ENCODE measurements around the gene FAM168B.
A peak's percentile ranks its signal among the peaks of the same experiment; 100 is the strongest.
"Not testable (repeated sequence)": the region's sequence is repeated elsewhere in the genome, so short reads cannot be mapped to it uniquely, and the experiment has no call there.

Gene FAM168B

DNA sequence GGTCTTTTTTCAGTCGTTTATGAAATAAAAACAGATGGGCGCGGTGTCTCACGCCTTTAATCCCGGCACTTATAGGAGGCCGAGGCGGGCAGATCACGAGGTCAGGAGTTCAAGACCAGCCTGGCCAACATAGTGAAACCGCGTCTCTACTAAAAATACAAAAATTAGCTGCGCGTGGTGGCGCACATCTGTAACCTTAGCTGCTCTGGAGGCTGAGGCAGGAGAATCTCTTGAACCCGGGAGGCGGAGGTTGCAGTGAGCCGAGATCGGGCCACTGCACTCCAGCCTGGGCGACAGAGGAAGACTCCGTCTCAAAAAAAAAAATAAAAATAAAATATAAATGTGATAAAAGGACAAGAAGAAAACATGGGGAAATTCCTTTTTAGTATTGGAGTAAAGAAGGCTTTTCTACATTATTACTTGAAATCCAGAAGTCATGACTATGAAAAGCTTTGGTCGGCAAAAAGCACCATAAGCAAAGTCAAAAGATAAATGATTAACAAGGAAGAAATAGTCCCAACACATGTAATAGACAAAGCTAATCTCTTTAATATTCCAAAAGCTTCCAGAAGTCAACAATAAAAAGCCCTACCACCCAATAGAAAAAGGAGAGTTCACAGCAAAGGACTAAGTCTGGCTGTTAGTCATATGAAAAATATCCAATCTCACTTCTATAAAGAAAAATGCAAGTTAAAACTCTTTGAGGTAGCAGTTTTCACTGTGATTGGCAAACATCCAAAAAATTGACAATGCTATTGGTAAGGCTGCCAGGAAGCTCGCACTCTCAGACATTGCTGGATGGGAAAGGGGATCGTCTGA lies 1.4 kb upstream of the FAM168B start:
- no peak for FAIRE-seq

DNA sequence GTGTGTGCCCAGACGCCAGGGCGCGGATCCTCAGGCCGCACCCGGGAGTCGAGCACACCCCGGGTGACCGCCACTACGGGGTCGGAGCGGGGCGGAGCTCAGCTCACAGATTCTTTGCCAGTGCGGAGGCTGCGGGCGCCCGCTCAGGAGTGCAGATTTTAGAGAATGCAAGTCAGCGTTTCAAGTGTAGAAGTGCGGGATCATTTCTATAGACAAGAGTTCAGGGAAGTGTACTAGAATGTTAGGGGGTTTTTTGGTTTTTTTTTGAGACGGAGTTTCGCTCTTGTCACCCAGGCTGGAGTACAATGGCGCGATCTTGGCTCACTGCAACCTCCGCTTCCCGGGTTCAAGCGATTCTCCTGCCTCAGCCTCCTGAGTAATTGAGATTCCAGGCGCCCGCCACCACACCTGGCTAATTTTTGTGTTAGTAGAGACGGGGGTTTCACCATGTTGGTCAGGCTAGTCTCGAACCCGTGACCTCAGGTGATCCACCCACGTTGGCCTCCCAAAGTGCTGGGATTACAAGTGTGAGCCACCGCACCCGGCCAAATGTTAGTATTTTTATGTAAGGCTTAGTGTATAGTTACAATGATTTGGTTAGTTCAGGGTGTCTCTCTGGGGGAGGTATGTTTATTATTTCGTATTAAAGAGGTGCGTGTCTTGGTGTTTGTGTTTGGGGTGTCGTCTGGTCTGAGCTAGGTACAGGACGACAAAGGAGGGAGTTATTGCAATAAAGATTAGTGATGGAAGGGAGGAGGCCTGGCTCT lies 619 bp upstream of the FAM168B start:
- peak; percentile 12 for FAIRE-seq

DNA sequence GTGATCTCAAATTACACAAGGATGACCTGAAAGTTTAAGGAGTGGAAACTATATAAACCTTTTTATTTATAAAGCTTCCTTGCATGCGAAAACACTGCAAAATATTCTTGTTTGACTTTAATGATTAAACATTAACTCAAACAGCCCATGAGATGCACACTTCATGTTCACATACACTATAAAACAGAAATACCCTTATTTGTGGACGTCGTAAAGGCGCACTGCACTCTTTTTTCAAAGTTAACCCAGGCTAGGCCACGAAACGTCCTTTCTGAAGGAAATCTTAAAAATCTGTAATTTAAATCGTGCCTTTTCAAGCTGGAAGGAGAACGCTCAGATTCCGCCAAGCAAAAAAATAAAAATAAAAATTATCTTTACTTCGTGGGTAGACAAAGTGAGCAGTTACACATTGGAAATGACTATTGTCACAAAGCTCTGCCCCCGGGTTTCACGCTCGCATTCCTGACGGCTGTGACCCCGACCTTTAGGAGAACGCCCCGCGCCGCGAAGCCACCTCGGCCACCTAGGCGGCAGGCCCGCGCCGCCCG lies 728 bp downstream of the FAM168B start:
- FAIRE-seq, result no peak

DNA sequence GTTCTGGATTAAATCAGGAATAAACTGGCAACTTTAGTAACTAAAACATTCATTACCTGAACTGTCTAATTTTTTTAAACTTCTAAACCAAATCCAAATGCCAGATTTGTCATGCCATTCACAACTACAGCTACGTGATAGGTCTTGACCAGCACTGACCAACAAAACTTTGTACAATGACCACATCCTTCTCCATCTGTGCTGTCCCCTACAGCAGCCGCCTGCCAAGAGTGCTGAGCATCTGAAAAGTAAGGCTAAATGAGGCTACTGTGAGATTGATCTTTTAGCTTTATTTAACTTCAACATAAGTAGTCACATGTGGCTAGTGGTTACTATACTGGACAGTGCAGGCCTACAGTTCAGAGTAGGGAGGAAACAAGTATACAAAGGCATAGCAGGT lies 7.6 kb downstream of the FAM168B start:
- FAIRE-seq, result no peak

DNA sequence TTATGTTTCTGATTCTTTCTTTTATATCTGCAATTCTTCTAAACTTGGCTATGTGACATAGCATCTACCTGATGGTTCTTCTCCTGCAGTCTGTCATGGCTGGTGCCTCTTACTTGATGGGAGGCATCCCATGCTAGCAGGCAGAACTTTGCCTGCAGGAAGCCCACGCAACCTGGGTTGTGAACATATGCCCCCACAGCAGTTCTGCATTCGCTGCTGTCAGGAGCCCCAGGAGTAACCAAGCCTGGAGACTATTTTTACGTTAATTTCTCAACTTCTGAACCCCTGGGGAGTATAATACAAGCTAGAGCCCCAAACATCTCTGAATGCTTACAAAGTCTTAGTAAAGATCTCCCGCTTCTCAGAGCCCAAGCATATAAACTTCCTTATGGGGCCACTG lies 12.1 kb downstream of the FAM168B start:
- no peak for FAIRE-seq

DNA sequence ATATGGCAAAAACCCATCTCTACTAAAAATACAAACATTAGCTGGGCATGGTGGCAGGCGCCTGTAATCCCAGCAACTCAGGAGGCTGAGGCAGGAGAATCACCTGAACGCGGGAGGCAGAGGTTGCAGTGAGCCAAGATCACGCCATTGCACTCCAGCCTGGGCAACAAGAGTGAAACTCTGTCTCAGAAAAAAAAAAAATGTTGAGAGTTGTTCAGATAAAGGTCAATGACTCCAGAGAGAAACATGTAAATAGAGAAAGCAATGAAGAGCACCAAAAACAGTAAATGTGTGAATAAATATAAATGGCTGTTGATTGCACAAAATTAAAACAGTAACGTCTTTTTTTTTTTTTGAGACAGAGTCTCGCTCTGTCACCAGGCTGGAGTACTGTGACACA lies 13.3 kb downstream of the FAM168B start:
- FAIRE-seq, result not testable (repeated sequence)

DNA sequence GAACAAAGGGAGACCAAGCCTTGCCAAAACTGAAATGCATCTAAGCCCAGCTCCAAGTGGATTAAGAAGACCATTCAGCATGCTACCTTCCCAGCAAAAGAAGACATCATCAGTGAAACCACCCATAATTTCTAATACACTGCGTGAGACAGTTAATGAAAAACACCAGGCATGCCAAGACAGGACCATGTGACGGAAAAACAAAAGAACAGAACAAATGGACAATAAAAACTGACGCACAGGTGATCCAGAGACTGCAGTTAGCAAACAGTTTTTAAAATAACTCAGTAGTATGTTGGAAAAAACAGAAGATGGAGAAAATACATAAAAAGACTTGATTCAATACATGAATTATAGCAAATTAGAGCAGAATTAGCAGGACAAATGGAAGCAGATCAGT lies 15.3 kb downstream of the FAM168B start:
- no peak for FAIRE-seq

DNA sequence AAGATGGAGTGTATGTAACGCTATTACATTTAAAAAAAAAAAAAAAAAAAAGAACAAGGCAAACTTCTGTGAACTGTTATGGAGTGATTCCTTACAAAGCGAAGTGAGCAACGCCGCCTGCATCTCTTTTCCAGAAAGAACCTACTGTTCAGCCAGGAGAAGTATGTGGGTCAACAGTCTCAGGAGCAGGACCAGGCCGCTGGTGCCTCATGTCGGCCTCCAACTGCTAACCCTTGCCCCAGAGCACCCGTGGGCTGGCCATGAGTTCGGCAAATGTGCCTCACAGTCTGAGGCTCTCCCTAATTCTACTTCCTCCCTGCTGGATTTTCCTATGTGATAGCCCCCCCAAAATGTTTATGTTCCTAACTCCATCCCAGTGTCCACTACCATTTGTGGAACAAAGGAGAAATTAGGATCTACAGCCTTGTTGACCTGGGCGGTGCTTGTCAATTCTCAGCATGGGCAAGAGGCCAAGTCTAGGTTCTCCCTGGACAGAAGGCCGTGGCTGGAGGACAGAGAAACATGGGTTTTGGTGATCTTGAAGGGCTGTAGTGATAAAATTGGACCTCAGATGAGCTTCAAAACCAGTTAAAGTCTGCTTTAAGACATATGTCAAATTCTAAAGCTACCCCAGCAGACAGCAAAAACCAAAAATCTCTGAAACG lies 15.9 kb downstream of the FAM168B start:
- no peak for FAIRE-seq

DNA sequence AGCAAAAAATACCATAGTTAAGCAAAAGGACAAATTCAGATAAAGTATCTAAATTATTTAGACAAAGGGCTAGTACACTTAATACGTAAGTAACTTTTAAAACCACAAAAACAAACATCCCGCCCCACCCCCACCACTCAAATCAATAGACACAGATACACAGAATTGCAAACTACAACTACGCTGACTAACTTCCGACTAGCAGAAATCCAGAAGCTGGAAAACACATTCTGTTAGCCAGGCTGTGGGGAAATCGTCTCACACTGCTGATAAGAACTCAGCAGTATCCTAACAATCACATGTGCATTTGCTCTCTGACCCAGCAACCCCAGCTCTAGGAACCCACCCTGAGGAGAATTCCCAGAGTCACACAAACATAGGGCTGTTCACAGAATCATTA lies 16.6 kb downstream of the FAM168B start:
- no peak for FAIRE-seq

DNA sequence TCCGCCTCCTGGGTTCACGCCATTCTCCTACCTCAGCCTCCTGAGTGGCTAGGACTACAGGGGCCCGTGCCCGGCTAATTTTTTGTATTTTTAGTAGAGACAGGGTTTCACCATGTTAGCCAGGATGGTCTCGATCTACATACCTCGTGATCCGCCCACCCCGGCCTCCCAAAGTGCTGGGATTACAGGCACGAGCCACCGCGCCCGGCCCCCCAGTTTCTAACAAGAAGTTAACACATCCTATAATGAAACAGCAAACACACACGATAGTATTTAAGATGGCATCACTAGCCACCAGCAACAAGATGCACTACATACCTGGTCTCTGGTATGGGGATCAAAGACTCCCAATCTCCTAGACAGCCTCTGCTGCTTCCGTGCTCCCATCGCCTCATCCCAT lies 17.7 kb downstream of the FAM168B start:
- not testable (repeated sequence) for FAIRE-seq

DNA sequence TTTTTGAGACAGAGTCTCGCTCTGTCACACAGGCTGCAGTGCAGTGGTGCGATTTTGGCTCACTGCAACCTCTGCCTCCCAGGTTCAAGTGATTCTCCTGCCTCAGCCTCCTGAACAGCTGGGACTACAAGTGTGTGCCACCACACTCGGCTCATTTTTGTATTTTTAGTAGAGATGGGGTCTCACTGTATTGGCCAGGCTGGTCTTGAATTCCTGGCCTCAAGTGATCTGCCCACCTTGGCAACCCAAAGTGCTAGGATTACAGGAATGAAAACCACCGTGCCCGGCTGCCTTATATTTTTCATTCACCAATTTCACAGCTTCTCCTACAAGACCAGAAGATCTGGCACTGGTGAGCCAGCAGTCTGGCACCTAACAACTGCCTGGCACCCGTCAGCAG lies 25.1 kb downstream of the FAM168B start:
- not testable (repeated sequence) for FAIRE-seq

DNA sequence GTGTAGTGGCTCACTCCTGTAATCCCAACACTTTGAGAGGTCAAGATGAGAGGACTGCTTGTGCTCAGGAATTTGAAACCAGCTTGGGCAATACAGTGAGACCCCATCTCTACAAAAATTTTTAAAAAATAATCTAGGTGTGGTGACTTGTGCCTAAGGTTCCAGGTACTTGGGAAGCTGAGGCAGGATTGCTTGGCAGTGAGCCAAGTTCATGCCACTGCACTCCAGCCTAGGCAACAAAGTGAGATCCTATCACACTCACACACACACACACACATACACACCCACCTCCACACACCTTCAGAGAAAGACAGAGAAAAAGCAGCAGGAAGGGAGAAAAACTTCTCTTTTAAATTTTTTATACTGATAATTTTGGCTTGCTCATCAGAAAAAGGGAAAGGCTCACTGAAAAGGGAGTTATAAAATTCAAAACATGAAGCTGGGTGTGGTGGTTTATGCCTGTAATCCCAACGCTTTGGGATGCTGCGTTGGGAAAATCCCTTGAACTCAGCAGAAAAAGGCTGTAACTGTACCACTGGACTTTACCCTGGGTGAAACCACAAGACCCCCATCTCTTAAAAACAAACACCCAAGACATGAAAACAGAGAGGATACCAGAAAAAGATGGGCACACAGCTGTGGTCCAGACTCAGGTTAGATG lies 25.7 kb downstream of the FAM168B start:
- FAIRE-seq, result no peak

DNA sequence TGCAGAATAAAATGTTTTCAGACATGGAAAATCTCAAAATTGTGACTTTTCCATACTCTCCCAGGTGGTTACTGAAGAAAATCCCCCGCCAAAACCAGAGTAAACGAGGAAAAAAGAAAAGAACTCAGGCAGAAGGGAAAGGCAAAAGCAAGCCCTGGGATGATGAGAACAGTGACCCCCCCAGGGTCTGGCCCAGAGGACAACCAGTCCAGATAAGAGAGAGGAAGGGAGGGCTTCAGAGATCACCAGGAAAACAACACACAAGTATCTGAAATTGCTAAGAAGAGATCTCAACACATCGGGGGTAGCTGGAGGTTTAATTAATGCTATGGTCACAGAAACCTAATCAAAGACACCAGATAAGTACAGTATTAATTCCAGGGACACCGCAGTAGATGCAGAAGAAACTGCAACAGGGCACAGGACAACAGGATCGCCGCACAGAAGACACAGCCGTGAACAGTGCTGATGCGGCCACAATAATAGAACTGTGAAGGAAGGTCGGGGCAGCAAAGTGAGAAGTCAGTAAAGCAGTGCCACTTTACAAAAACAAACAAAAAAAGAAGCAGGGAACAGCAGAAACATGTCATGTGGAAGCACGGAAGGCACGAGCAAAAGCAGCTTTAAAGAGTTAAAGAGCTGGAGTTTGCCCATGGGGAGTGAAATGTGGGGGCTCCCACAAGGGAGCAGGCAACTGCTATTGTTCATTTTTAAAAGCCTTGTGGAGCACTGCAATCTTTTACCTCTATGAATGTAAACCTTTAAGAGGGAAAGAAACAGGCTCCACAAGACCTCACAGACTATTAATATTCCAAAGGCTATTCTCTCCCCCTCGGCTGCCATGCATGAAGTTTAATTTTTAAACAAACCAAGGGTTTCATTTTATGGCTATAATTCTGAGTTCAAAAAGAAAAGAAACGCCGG lies 28.4 kb downstream of the FAM168B start:
- FAIRE-seq, result no peak

DNA sequence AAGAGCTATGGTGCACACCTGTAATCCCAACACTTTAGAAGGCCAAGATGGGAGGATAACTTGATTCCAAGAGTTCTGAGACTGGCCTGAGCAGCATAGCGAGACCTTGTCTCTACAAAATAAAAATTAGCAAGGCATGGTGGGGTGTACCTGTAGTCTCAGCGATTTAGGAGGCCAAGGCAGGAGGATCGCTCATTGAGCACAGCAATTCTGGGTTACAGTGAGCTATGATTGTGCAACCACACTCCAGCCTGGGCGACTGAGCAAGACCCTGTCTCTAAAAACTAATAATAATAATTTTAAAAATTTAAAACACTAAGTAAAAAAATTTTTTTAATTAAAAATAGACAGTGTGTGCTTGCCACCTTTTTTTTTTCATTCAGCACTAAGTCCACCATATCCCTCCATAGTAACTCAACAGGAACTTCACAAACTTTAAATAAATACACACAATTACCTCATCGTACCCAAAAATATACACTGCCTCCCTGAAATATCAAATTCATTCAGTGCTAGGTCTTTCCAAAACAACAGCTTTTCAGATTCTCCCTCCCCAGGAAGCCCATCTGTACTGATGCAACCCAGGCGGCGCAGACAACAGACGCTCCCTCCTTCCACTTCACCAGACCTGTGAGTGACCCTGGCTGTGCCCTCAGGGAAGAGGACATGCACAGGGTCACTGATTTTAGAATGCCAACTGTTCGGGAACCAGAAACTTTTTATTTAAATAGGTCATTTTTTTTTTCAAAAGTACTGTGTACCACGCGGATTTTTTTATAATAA lies 29.6 kb downstream of the FAM168B start:
- FAIRE-seq, result no peak

DNA sequence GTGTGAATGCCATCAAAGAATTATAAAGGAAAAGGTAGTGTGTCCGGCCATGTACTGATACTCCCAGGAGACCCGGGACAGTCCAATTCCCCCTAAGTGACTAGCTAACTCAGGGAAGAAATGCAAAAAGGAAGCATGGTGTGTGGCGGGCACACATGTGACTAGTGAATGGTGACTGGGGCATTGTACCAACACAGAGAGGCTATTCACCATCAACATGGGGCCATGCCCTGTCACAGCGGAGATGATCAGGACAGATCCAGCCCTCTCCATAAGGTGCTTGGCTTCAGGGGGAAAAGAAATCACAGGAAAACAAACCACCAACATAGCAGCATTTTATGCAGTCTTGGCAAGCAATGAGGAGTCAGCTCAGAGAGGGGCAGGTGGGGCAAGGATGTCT lies 34.3 kb downstream of the FAM168B start:
- no peak for FAIRE-seq

DNA sequence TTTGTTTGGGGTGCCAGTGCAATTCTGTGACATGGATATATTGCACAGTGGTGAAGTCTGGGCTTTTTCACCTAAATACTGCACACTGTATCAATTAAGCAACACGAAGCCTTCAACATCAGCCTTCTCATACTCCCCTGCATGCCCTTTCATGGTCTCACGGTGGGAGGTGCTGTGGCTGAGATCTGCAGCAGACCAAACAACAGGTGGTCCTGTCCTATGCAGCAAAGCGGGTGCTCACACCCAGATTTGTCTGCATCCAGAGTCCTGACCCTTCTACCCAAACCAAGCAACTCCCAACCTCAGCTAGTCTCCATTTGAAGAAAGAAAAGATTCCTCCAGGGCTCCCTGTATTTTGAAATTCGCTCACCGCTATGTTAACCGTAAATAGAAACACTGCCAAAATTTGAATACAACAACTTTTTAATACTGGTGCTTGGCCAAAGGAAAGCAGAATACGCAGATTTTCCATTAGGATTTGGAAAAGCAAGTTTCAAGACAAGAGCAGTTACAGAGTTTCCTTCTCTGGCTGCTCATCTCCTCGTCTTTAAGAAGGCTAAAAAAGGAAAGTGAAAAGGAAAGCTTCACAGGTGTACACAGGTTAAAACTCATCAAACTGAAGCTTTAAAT lies 34.9 kb downstream of the FAM168B start:
- FAIRE-seq, result no peak

DNA sequence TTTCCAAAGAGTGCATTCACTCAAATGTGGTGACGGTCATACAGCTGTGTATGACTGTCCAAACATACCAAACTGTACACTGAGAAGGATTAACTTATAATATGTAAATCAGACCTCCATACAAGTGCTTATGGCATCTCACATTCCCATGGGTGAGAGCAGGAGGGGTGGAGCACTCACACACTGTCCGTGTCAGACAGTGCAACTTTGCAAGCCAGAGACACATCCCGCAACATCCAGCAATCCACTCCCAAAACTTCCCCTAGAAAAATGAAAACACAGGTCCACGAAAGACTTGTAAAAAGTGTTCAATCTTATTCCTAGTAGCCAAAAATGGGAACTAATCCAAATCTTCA lies 36.4 kb downstream of the FAM168B start:
- FAIRE-seq, result no peak

DNA sequence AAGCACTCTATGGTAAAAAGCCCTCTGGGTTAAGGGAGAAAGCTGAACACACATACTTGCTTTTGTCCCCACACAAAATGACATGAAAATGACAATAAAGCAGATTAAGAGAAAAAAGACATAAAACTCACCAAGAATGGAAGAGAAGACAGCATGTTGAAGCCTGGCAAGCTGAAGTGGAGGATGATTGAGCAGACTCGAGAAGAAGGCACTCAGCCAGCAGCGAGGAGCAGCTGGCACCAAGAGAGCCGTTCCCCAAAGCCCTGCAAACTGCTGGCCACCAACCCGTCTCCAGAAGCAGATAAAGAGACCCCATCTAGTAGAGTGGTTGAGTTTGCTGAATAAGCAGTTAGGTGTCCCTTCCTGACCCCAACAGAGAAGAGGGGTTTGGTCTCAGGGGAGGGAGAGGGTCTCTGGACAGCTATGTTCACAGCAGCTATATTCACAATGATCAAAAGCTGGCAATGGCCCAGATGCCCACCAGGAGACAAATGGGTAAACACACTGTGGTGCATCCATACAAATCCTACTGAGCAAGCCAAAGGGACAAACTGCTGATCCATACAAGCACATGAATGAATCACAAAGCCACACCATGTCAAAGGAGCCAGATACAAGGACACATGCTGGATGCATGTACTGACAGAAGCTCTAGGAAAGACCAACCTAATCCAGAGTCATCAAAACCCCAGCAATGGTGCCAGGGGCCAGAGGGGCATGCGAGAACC lies 36.9 kb downstream of the FAM168B start:
- FAIRE-seq, result no peak

DNA sequence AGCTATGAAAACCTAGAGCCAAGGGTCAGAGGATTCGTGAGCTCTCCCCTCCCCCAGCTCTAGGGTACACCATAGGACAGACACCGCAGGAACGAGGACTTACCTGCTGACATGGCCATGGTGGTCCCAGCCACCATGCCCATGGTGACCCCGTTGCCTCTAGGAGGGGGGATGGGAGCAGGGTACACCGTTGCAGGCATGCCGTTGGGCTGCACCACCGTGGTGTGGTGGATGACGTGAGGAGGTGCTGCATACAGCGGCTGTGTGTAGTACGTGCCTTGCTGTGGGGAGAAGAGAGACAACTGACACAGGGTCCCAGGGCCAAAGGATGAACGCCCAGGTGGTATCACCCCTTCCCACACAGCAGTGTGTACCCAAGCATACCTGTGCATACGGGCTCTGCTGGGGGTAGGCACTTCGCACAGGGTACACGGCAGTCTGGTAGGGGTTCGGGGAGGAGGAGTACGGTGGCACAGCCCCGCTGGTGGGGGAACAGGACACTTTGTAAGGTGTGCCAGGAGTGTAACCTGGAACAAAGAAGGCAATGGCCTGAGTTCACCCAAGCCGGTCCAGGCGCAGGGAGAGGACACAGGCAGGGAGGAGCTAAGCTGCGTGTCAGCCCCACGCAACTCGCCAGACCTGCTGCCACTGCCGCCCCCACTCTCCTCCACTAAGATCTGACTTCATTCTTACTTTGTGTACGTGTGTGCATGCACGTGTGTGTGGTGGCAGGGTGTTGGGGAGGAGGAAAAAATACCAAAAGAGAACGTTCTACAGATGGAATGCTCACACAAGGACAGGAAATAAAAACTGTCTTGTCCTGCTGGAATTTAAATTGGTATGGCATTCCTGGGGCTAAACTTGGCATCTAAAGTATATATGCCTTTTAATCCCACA lies 37.8 kb downstream of the FAM168B start:
- no peak for FAIRE-seq

Measured in endometrium (tissue), 2 donors.